PC-9 (cell line): ENCODE measurements around the gene PCNX1.

Source experiments
- CTCF ChIP-seq: fragments of 200-600 bp; sonication (generic); conservative IDR thresholded peaks from 2 replicates; pipeline ENCODE4 v1.6.1; 2017; ENCODE audit warnings: mixed run types, antibody characterized with exemption, mild to moderate bottlenecking, moderate library complexity
- EZH2 ChIP-seq: fragments of 200-600 bp; sonication (generic); IDR thresholded peaks from 2 replicates; pipeline ENCODE4 v1.8.0; 2017; ENCODE audit warnings: antibody characterized with exemption, low read depth

DNA sequence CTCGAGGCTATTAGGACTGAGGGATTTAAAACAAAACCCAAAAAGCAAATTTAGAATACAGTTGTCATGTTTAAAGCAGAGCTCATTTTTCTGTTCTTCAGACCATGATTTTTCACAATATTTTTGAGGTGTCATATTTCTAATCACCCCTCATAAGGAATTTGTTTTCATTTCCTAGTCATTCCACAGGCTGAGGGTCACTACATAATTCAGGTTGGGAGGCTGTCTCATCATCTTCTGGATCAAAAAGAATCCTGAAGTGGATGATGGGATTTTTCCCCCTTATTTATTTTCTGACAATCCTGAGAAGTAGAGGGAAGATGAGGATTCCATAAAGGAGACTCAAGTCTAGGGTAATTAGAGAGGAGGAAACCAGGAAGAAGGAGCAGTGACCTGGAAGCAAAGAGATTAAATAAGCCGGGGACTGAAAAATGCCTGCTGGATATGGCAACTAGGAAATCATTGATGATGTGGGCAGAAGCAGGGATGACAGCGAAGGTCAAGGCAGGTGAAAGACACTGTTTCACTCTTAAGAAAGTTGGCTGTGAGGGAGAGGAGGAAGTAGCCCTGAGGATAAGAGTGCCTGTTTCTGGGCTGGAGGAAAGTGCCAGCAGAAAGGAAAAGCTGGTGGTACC lies 9.0 kb upstream of the PCNX1 start:
- TF ChIP-seq EZH2 (no peak), CTCF (no peak)
